Keratinocyte (primary cell): ENCODE data around the gene THRAP3. TPM values are rescaled to one million over a fixed set of nuclear protein-coding genes. Genes with fewer than 3 reads are reported as not detected.
A peak's percentile ranks its signal among the peaks of the same experiment; 100 is the strongest.

ENCODE experiments used
- DNase-seq: peaks from one replicate; pipeline ENCODE4 v3.0.0-alpha.2; 2011; ENCODE audit warnings: low read depth, missing footprints, low spot score
- FAIRE-seq: peaks from 2 replicates; lab custom pipeline; 2011; peaks lifted over from hg19 to GRCh38; lab: Jason Lieb, UNC
- H2AFZ ChIP-seq: 2 replicates; pipeline ENCODE4 v1.6.0; 2012; ENCODE audit warnings: low read length, control low read depth, inconsistent platforms; ENCODE audit not compliant: control insufficient read depth
- H3K27ac ChIP-seq: 2 replicates; pipeline ENCODE4 v1.5.1; 2011; ENCODE audit warnings: low read length; ENCODE audit not compliant: control insufficient read depth, insufficient read depth
- H3K27me3 ChIP-seq: 3 replicates; pipeline ENCODE4 v1.6.0; 2011; ENCODE audit warnings: low read length; ENCODE audit not compliant: control insufficient read depth, insufficient read depth; ENCODE audit errors: extremely low read depth
- H3K36me3 ChIP-seq, 2 experiments: 2 replicates in 1 of 2; 3 replicates in 1 of 2; pipeline ENCODE4 v1.5.1; 2011; ENCODE audit warnings: low read length in 2 of 2, mild to moderate bottlenecking in 1 of 2; ENCODE audit not compliant: control insufficient read depth in 2 of 2, insufficient read depth in 2 of 2; ENCODE audit errors: extremely low read depth in 1 of 2
- H3K4me1 ChIP-seq: 3 replicates; pipeline ENCODE4 v1.5.1; 2011; ENCODE audit warnings: low read length; ENCODE audit not compliant: control insufficient read depth, insufficient read depth; ENCODE audit errors: extremely low read depth
- H3K4me2 ChIP-seq: 3 replicates; pipeline ENCODE4 v1.6.0; 2011; ENCODE audit warnings: low read depth, low read length; ENCODE audit not compliant: control insufficient read depth, insufficient read depth; ENCODE audit errors: extremely low read depth
- H3K4me3 ChIP-seq, 3 experiments: fragments of 200-600 bp in 1 of 3; sonication (generic) in 1 of 3; 2 replicates in 2 of 3; 3 replicates in 1 of 3; pipeline ENCODE4 v1.5.1; 2011 to 2016; ENCODE audit warnings: low read length in 3 of 3, mild to moderate bottlenecking in 3 of 3, control low read depth in 2 of 3, inconsistent platforms in 1 of 3, low read depth in 1 of 3, mixed read lengths in 1 of 3, mixed run types in 1 of 3, moderate library complexity in 1 of 3; ENCODE audit not compliant: control insufficient read depth in 2 of 3, insufficient read depth in 2 of 3; ENCODE audit errors: extremely low read depth in 1 of 3
- H3K79me2 ChIP-seq: 2 replicates; pipeline ENCODE4 v1.6.0; 2012; ENCODE audit warnings: low read length; ENCODE audit not compliant: control insufficient read depth, insufficient read depth
- H3K9ac ChIP-seq: 3 replicates; pipeline ENCODE4 v1.6.0; 2011; ENCODE audit warnings: low read length; ENCODE audit not compliant: control insufficient read depth, insufficient read depth; ENCODE audit errors: extremely low read depth
- H3K9me1 ChIP-seq: 3 replicates; pipeline ENCODE4 v1.6.0; 2011; ENCODE audit warnings: low read length; ENCODE audit not compliant: control insufficient read depth, insufficient read depth; ENCODE audit errors: extremely low read depth
- H3K9me3 ChIP-seq: 2 replicates; pipeline ENCODE4 v1.5.1; 2012; ENCODE audit warnings: low read depth, low read length; ENCODE audit not compliant: control insufficient read depth
- H4K20me1 ChIP-seq: 3 replicates; pipeline ENCODE4 v1.6.0; 2011; ENCODE audit warnings: low read length; ENCODE audit not compliant: control insufficient read depth, insufficient read depth; ENCODE audit errors: extremely low read depth
- CTCF ChIP-seq, 3 experiments: IDR thresholded peaks in 1 of 3; conservative IDR thresholded peaks in 1 of 3; optimal IDR thresholded peaks in 1 of 3; 2 replicates in 2 of 3; 3 replicates in 1 of 3; pipeline versions ENCODE3 to v1.5.1; 2011; ENCODE audit warnings: low read length in 3 of 3, mild to moderate bottlenecking in 3 of 3, moderate library complexity in 2 of 3, control low read depth in 1 of 3, inconsistent platforms in 1 of 3; ENCODE audit not compliant: insufficient read depth in 2 of 3; ENCODE audit errors: extremely low read depth in 1 of 3
- EZH2 ChIP-seq: IDR thresholded peaks from one replicate; pipeline ENCODE4 v1.6.1; 2012; ENCODE audit warnings: inconsistent platforms, mild to moderate bottlenecking, low read length, moderate library complexity
- dilution Hi-C: fragments of 300-500 bp; cut with MboI; formaldehyde crosslinking; loops from one replicate; pipeline ENCODE4 v1.7.0; 2020; ENCODE audit warnings: low sequenced_read_pairs; ENCODE audit not compliant: extremely low pct_ligation_motif_present
- polyA plus RNA-seq, 5 experiments: library from polyadenylated mRNA; depleted of rRNA in 3 of 5; stranded (reverse) in 3 of 5; stranded (forward) in 1 of 5; unstranded in 1 of 5; fragments of >200 nt; gene quantifications; 1 replicate in 1 of 5; 2 replicates in 3 of 5; 3 replicates in 1 of 5; pipeline versions ENCODE4 v1.2.1 to v1.2.3, GENCODE V29; 2011 to 2012; ENCODE audit warnings: missing spikeins in 2 of 5, low read depth in 1 of 5, low replicate concordance in 1 of 5

Gene THRAP3
- polyA plus RNA-seq, 1 donor (not counting 4 experiments of a cell fraction or from before 2014, with no cell fraction given) = 79.6 TPM

- H3K9me3 ChIP-seq = no peaks in the 10 kb centered on the region
- H3K79me2 ChIP-seq = no peaks in the 10 kb centered on the region
- no peaks in the 10 kb centered on the region for H4K20me1 ChIP-seq
- peak overlapping the region; percentile 14 for H3K27ac ChIP-seq
- FAIRE-seq = no peak
- TF ChIP-seq EZH2 (no peak), CTCF (optimal IDR thresholded peaks at IDR 0.05 in 1 of 3, IDR thresholded peaks at IDR 0.05 in 1 of 3, conservative IDR thresholded peaks at IDR 0.05 in 1 of 3; ENCODE audit: extremely low read depth in 1 of 3, insufficient read depth in 2 of 3, low read length in 3 of 3) (no peak)
- H3K4me2 ChIP-seq = peak overlapping the region; percentile 82
- H3K4me3 ChIP-seq = peak overlapping the region; percentile 45 to 67 (median 65)
- peaks cover under 1 to 4% of the 10 kb centered on the region in 2 experiments for H3K36me3 ChIP-seq
- H3K27me3 ChIP-seq = no peaks in the 10 kb centered on the region
- dilution Hi-C loops = no loop called here
- H3K9ac ChIP-seq = peak overlapping the region; percentile 69
- H2AFZ ChIP-seq = peak overlapping the region; percentile 16
- H3K4me1 ChIP-seq = peaks cover 16% of the 10 kb centered on the region
- DNase-seq = no peak
- no peaks in the 10 kb centered on the region for H3K9me1 ChIP-seq
These were observed 98.8 kb downstream of the THRAP3 start for GRCh38 chr1:36322786-36323635.

GRCh38 chr1:36323636-36324352 is 99.6 kb downstream of the THRAP3 start, which contains the start of gene EVA1B:
Gene EVA1B, minus strand, starts transcription at chr1:36323645. Its CDS starts 608 bp downstream, at chr1:36323037.
- Histone ChIP-seq H4K20me1 (no peaks in the 10 kb centered on the region), H3K9me1 (no peaks in the 10 kb centered on the region), H3K79me2 (no peaks in the 10 kb centered on the region), H3K36me3 (peaks cover 1 to 4% of the 10 kb centered on the region in 2 experiments), H3K9me3 (no peaks in the 10 kb centered on the region), H3K27me3 (no peaks in the 10 kb centered on the region), H3K4me1 (peaks cover 16% of the 10 kb centered on the region), H3K27ac (peak within 1 kb of the TSS; percentile 14), H3K4me3 (peak within 1 kb of the TSS; percentile 45 to 67 (median 65)), H2AFZ (peak within 1 kb of the TSS; percentile 16), H3K4me2 (peak within 1 kb of the TSS; percentile 82), H3K9ac (peak within 1 kb of the TSS; percentile 69)
- TF ChIP-seq CTCF (optimal IDR thresholded peaks at IDR 0.05 in 1 of 3, IDR thresholded peaks at IDR 0.05 in 1 of 3, conservative IDR thresholded peaks at IDR 0.05 in 1 of 3; ENCODE audit: extremely low read depth in 1 of 3, insufficient read depth in 2 of 3, low read length in 3 of 3) (no peak), EZH2 (no peak)
- no peak for DNase-seq
- FAIRE-seq = no peak
- dilution Hi-C loops = no loop called here
